ENCODE results near the gene DNASE1L1. TPM values are rescaled to one million over a fixed set of nuclear protein-coding genes. Genes with fewer than 3 reads are reported as not detected.
A peak's percentile ranks its signal among the peaks of the same experiment; 100 is the strongest.

DNASE1L1 gene
- total and polyA plus RNA-seq, 2 experiments from 2014 or later, result 22.6 to 36.1 TPM

- Histone ChIP-seq H4K20me1 (ENCODE audit: insufficient read depth, poor library complexity, severe bottlenecking) (peaks cover 3% of the 10 kb centered on the region), H3K4me2 (peak within 1 kb of the TSS; percentile 87), H3K36me3 (replicated peaks; ENCODE audit: insufficient read depth, low read depth) (no peaks in the 10 kb centered on the region), H3K27me3 (no peaks in the 10 kb centered on the region), H3K4me3 (peak within 1 kb of the TSS; percentile 36), H3K27ac (peak within 1 kb of the TSS; percentile 88), H3K4me1 (ENCODE audit: insufficient read depth) (no peaks in the 10 kb centered on the region), H3K9me2 (replicated peaks; ENCODE audit: insufficient read depth) (no peaks in the 10 kb centered on the region), H3K79me2 (peaks cover 20% of the 10 kb centered on the region), H3K9me3 (ENCODE audit: low read depth) (no peaks in the 10 kb centered on the region), H2AFZ (no peak within 1 kb of the TSS)
- TF ChIP-seq EZH2 (IDR thresholded peaks at IDR 0.05; ENCODE audit: borderline replicate concordance) (no peak), EZH2phosphoT487 (IDR thresholded peaks at IDR 0.05; ENCODE audit: low read depth, severe bottlenecking, unreplicated experiment) (no peak), CTCF (IDR thresholded peaks at IDR 0.05; ENCODE audit: poor library complexity) (no peak)
- WGBS (ENCODE audit: low lambda C conversion rate, missing lambda C conversion rate), result 34% methylated on average over 37 of the region's 94 CpGs
- DNase-seq (ENCODE audit: low spot score), result peak; percentile 89
Observed at GRCh38 chrX:154443992-154444754, 35.1 kb upstream of the DNASE1L1 start, which contains the start of gene FAM50A. FAM50A (plus strand) TSS chrX:154444141; CDS start chrX:154444236, 95 bp downstream.

- peaks cover 27% of the 10 kb centered on the region for H3K79me2 ChIP-seq
- DNase-seq (ENCODE audit: low spot score), result no peak
- no peak overlapping the region for H2AFZ ChIP-seq
- 56% methylated on average over 7 of the region's 10 CpGs for WGBS (ENCODE audit: low lambda C conversion rate, missing lambda C conversion rate)
- no peak for TF ChIP-seq EZH2 (IDR thresholded peaks at IDR 0.05; ENCODE audit: borderline replicate concordance)
- no peak for TF ChIP-seq EZH2phosphoT487 (IDR thresholded peaks at IDR 0.05; ENCODE audit: low read depth, severe bottlenecking, unreplicated experiment)
- no peak for TF ChIP-seq CTCF (IDR thresholded peaks at IDR 0.05; ENCODE audit: poor library complexity)
- no peaks in the 10 kb centered on the region for H3K27me3 ChIP-seq
- peak overlapping the region; percentile 87 for H3K4me2 ChIP-seq
- peak overlapping the region; percentile 88 for H3K27ac ChIP-seq
- H3K4me1 ChIP-seq (ENCODE audit: insufficient read depth), result no peaks in the 10 kb centered on the region
- H4K20me1 ChIP-seq (ENCODE audit: insufficient read depth, poor library complexity, severe bottlenecking), result peaks cover 3% of the 10 kb centered on the region
- no peaks in the 10 kb centered on the region for H3K9me2 ChIP-seq (replicated peaks; ENCODE audit: insufficient read depth)
- H3K9me3 ChIP-seq (ENCODE audit: low read depth), result no peaks in the 10 kb centered on the region
- no peak overlapping the region for H3K4me3 ChIP-seq
- no peaks in the 10 kb centered on the region for H3K36me3 ChIP-seq (replicated peaks; ENCODE audit: insufficient read depth, low read depth)
Observed at GRCh38 chrX:154443479-154443910, 34.4 kb upstream of the DNASE1L1 start.

- Histone ChIP-seq H3K4me1 (ENCODE audit: insufficient read depth) (no peaks in the 10 kb centered on the region), H3K36me3 (replicated peaks; ENCODE audit: insufficient read depth, low read depth) (no peaks in the 10 kb centered on the region), H3K9me2 (replicated peaks; ENCODE audit: insufficient read depth) (no peaks in the 10 kb centered on the region), H3K9me3 (ENCODE audit: low read depth) (no peaks in the 10 kb centered on the region), H3K4me3 (no peak overlapping the region), H3K79me2 (peaks cover 40% of the 10 kb centered on the region), H3K4me2 (no peak overlapping the region), H3K27ac (no peak overlapping the region), H3K27me3 (no peaks in the 10 kb centered on the region), H4K20me1 (ENCODE audit: insufficient read depth, poor library complexity, severe bottlenecking) (peaks cover 3% of the 10 kb centered on the region), H2AFZ (no peak overlapping the region)
- TF ChIP-seq EZH2phosphoT487 (IDR thresholded peaks at IDR 0.05; ENCODE audit: low read depth, severe bottlenecking, unreplicated experiment), result no peak
- no peak for TF ChIP-seq EZH2 (IDR thresholded peaks at IDR 0.05; ENCODE audit: borderline replicate concordance)
- TF ChIP-seq CTCF (IDR thresholded peaks at IDR 0.05; ENCODE audit: poor library complexity), result no peak
- 84% methylated on average over 21 of the region's 21 CpGs for WGBS (ENCODE audit: low lambda C conversion rate, missing lambda C conversion rate)
- no peak for DNase-seq (ENCODE audit: low spot score)
Observed at GRCh38 chrX:154441984-154442707, 33.1 kb upstream of the DNASE1L1 start.
